PC-9 (cell line): ENCODE measurements around the gene CNKSR3.

Experiments
- EZH2 ChIP-seq: fragments of 200-600 bp; sonication (generic); IDR thresholded peaks from 2 replicates; pipeline ENCODE4 v1.8.0; 2017; ENCODE audit warnings: antibody characterized with exemption, low read depth
- TF ChIP-seq, protein P1 (sequence below): fragments of 200-600 bp; sonication (generic); conservative IDR thresholded peaks from 2 replicates; pipeline ENCODE4 v1.6.1; 2017; ENCODE audit warnings: mixed run types, antibody characterized with exemption, mild to moderate bottlenecking, moderate library complexity

DNA sequence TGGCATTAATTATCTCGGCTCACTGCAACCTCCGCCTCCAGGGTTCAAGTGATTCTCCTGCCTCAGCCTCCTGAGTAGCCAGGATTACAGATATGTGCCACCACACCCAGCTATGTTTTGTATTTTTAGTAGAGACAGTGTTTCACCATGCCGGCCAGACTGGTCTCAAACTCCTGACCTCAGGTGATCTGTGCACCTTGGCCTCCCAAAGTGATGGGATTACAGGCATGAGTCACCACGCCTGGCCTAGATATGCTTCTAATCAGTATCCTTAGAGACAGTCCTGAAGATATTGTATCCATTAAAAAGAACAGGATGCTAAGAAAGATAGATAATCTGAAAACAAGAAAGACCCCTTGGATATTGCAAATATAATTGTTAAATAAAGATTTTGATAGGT is 150.8 kb downstream of the CNKSR3 start:
- no peak for TF ChIP-seq EZH2
- TF ChIP-seq, protein P1, sequence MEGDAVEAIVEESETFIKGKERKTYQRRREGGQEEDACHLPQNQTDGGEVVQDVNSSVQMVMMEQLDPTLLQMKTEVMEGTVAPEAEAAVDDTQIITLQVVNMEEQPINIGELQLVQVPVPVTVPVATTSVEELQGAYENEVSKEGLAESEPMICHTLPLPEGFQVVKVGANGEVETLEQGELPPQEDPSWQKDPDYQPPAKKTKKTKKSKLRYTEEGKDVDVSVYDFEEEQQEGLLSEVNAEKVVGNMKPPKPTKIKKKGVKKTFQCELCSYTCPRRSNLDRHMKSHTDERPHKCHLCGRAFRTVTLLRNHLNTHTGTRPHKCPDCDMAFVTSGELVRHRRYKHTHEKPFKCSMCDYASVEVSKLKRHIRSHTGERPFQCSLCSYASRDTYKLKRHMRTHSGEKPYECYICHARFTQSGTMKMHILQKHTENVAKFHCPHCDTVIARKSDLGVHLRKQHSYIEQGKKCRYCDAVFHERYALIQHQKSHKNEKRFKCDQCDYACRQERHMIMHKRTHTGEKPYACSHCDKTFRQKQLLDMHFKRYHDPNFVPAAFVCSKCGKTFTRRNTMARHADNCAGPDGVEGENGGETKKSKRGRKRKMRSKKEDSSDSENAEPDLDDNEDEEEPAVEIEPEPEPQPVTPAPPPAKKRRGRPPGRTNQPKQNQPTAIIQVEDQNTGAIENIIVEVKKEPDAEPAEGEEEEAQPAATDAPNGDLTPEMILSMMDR, result no peak
